Effector memory CD8-positive, alpha-beta T cell (primary cell): ENCODE results near the gene CCDC57.
"Not testable (repeated sequence)": the region's sequence is repeated elsewhere in the genome, so short reads cannot be mapped to it uniquely, and the experiment has no call there.

Source experiments
- ATAC-seq: fragments of 150-1000 bp; cut with Tn5 transposase; replicated peaks from 2 replicates; pipeline ENCODE4 v1.10.0; 2021; ENCODE audit warnings: mild to moderate bottlenecking, moderate library complexity
- DNase-seq, 3 experiments: peaks; one replicate each; pipeline ENCODE4 v3.0.0; 2021
- H3K27ac Mint-ChIP-seq, 2 donors: one replicate each; pipeline ENCODE4 v1.8.0; 2022; ENCODE audit warnings: mild to moderate bottlenecking in 2 of 2, mixed read lengths in 2 of 2, moderate library complexity in 2 of 2
- H3K27me3 Mint-ChIP-seq, 2 donors: one replicate each; pipeline ENCODE4 v1.8.0; 2022; ENCODE audit warnings: mixed read lengths in 2 of 2
- H3K36me3 Mint-ChIP-seq: one replicate; pipeline ENCODE4 v1.8.0; 2022; ENCODE audit warnings: mild to moderate bottlenecking, moderate library complexity, mixed read lengths; ENCODE audit not compliant: insufficient read depth
- H3K4me1 Mint-ChIP-seq, 2 donors: one replicate each; pipeline ENCODE4 v1.8.0; 2022; ENCODE audit warnings: low read depth in 2 of 2, mixed read lengths in 2 of 2
- H3K4me3 Mint-ChIP-seq, 2 donors: one replicate each; pipeline ENCODE4 v1.8.0; 2022; ENCODE audit warnings: mild to moderate bottlenecking in 2 of 2, mixed read lengths in 2 of 2, moderate library complexity in 2 of 2
- H3K9me3 Mint-ChIP-seq, 2 donors: one replicate each; pipeline ENCODE4 v1.8.0; 2022; ENCODE audit warnings: mixed read lengths in 2 of 2

The CCDC57 gene

DNA sequence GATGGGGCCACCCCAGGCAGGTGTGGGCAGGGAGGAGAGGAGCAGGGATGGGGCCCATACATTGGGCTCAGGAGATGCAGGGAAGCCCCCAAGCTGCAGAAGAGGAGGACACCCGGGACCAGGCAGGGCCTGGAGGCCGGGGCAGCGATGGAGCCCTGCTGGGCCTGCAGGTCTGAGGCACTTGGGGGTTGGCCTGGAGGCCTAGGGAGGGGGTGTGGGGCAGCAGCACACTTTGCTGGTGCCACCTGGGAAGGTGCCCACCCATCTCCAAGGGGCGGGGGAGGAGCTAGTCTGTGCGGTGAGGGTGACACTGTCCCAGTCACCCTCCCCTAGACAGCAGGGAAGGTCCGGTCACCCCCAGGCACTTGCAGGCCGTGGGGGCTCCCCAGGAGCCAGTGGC lies 6.4 kb upstream of the CCDC57 start:
- DNase-seq = no peak
- Mint-ChIP-seq H3K36me3 (peaks cover 22% of the 10 kb centered on the region), H3K4me3 (no peak overlapping the region), H3K9me3 (no peaks in the 10 kb centered on the region), H3K4me1 (peaks cover 19 to 27% of the 10 kb centered on the region in 2 donors), H3K27me3 (no peaks in the 10 kb centered on the region), H3K27ac (peak overlapping the region in 1 of 2 donors; percentile 56)
- ATAC-seq = no peak

DNA sequence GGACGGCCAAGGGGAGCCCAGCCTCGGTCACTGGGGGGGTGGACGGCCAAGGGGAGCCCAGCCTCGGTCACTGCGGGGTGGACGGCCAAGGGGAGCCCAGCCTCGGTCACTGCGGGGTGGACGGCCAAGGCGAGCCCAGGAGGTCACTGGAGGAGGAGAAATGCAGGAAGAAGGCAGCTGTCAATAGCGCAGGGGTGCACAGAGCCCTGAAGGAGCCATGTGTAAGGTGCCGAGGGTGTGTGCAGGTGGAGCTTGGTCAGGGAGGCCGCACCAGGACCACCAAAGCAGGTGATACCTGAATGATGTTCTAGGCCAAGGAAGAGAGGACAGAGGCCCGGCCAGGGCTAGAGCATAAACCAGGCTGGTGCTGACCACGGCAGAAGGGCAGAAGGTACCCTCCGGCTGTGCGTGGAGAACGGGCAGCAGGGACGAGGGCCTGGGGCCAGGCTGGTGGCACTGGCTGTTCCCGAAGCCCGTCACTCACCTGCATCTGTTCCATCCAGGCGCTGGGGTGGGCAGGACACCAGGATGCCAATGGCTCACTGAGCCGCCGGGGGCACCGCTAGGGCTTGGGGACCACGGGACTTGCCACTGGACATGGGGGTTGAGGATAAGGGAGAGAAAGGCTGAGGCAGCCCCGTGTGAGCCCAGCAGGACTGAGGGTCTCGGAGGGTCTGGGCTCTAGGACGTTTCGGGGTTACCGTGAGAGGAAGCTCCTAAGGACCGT lies 5.9 kb upstream of the CCDC57 start:
- no peaks in the 10 kb centered on the region for H3K9me3 Mint-ChIP-seq
- peaks cover 23 to 31% of the 10 kb centered on the region in 2 donors for H3K4me1 Mint-ChIP-seq

DNA sequence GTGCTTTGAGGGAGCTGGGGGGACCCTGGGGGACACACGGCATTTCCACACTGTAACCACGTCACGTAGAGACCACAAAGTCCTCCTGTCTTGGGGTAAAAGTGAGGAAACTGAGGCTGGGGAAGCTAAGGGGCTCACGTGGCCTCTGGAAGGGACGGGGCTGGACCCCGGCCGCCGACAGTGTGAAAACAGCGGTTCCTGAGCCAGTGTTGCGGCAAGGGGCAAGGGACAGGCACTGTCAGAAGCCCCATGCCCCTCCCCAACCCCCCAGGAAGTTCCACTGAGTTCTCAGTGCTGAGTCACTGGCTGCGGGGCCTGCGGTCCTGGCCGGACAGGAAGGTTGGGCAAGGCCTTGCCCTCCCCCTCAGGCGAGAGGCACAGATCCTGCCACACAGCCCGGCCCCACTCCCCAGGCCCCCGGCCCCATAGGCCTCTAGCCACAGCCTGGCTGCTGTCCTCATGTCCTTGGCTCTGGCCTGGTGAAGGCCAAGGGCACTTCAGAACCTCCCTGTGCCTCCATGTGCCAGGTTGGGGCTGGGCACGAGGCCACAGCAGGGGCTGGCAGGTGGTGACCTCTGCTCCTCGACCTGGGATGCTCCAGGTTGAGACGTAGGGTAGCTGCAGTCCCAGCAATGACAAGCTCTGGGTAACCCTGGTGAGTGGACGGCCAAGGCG lies 5.0 kb upstream of the CCDC57 start:
- Mint-ChIP-seq H3K27ac (peak overlapping the region in 1 of 2 donors; percentile 95), H3K9me3 (no peaks in the 10 kb centered on the region), H3K4me1 (peaks cover 25 to 33% of the 10 kb centered on the region in 2 donors), H3K4me3 (no peak overlapping the region), H3K27me3 (no peaks in the 10 kb centered on the region), H3K36me3 (peaks cover 28% of the 10 kb centered on the region)
- no peak for ATAC-seq
- no peak for DNase-seq

More for the DNA sequence above, 5.9 kb upstream of the CCDC57 start:
- H3K4me3 Mint-ChIP-seq = no peak overlapping the region
- peaks cover 24% of the 10 kb centered on the region for H3K36me3 Mint-ChIP-seq
- peak overlapping the region; percentile 53 to 56 for H3K27ac Mint-ChIP-seq
- DNase-seq (no peak), ATAC-seq (no peak)
- no peaks in the 10 kb centered on the region for H3K27me3 Mint-ChIP-seq

DNA sequence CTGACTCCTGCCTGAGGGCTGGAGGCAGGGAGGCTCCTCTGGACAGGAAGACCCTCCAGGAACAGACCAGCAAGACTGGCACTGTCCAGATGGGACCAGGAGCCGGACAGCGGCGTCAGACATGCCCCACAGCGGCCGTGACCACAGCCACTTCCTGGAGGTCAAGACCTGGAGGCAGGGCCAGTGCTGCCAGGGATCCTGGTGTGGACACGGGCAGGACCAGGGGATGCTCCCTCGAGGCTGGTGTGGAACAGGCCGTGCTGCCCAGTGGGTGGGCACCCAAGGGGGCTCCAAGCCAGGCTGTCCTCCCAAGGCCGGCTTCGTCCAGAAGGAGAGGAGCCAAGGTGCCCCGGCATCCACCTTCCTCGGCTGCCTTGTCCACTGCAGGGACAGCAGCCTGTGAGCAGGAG lies 4.5 kb upstream of the CCDC57 start:
- Mint-ChIP-seq H3K4me1 (peaks cover 25 to 33% of the 10 kb centered on the region in 2 donors), H3K36me3 (peaks cover 28% of the 10 kb centered on the region), H3K27ac (peak overlapping the region; percentile 87 to 95), H3K9me3 (no peaks in the 10 kb centered on the region), H3K4me3 (peak overlapping the region; percentile 58 to 77), H3K27me3 (no peaks in the 10 kb centered on the region)
- no peak for ATAC-seq
- DNase-seq = no peak

DNA sequence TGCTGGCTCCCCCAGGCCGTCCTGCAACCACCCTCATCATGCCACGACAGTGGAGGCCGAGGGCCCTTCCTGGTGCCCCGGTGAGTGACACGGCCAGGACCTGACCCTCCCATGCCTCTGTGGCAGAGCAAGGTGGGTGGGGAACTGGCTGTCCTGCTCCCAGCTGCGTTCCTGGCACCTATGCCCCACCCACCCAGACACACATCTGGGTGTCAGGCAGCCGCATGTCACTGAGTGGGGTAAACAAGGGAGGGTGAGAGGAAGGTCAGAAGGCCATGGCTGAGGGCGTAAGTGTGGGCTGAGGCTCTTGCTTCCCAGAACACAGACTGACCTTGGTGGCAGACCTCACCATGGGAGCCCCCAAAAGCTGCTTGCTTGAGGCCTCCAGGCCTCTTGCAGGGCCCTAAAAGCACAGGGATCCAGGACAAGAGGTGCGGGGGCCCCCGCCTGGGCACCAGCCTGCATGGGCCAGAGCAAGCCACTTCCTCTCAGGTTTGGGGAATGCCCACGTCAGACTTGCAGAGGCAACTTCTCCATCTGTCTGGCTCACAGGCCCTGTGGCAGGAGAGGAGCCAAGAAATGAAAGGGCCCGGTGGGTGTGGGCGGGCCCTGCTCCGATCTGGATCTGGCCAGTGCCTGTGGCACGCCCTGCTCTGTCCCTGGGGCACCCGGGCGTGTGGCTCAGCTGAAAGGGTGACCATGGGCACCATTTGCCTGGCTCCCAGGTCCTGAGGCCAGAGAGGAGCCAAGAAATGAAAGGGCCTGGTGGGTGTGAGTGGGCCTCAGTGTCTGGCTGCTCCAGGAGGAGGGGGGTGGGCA lies 3.9 kb upstream of the CCDC57 start:
- Mint-ChIP-seq H3K27ac (peak overlapping the region; percentile 87 to 95), H3K4me1 (peaks cover 29 to 33% of the 10 kb centered on the region in 2 donors), H3K9me3 (no peaks in the 10 kb centered on the region), H3K27me3 (no peaks in the 10 kb centered on the region), H3K4me3 (peak overlapping the region; percentile 58 to 77), H3K36me3 (peaks cover 28% of the 10 kb centered on the region)
- peak; percentile 70 for ATAC-seq
- peak; percentile 48 to 63 (median 61) for DNase-seq

DNA sequence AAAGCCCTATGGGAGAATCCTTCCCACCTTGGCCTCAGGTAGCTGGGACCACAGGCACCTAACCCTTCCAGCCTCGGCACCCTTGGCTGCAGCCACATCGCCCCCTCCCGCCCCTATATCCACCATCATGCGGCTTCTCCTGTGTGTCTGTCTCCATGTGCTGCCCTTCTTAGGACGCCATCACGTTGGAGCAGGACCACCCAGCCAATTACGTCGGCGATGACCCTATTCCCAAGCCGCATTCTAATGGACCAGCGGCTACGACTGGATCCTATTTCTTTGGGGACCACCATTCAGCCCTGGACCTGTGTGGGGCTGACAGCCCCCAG lies 3.3 kb upstream of the CCDC57 start:
- ATAC-seq = no peak
- Mint-ChIP-seq H3K27me3 (no peaks in the 10 kb centered on the region), H3K9me3 (no peaks in the 10 kb centered on the region), H3K36me3 (peaks cover 28% of the 10 kb centered on the region), H3K4me1 (peaks cover 30 to 31% of the 10 kb centered on the region in 2 donors), H3K27ac (peak overlapping the region; percentile 87 to 95), H3K4me3 (peak overlapping the region; percentile 58 to 77)
- DNase-seq = no peak

DNA sequence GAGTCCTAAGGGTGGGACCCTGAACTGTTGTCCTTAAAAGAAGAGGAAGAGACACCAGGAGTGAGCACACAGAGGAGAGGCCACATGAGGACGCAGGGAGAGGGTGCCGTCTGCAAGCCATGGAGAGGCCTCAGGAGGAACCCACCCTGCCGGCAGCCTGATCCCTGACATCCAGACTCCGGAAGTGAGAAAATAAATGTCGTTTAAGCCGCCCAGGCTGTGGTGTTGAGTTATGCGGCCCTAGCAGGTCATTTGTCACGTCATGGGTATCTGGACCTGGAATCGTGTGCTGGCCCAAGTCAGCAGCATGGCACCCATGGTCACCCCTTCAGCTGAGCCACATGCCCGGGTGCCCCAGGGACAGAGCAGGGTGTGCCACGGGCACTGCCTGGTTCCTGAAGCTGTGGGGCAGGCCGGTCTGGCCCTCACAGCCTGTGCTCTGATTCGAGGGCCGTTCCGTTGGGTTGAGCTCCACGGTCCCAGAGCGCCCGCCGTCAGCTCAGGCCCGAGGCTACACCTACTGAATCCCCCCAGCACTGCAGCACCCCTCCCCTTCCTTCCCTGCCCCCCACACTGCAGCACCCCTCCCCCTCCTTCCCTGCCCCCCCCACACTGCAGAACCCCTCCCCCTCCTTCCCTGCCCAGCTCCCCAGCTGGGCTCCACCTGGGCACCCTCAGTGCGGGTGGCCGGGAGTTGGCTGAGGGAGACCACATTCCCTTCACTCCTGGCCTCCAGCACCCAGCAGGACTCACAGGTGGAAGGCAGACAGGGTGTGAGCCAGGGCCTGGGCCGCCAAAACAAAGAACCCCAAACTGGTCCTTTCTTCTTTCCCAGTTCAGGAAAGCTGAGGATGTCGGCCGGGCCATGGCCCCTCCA lies 2.7 kb upstream of the CCDC57 start:
- H3K27me3 Mint-ChIP-seq = no peaks in the 10 kb centered on the region
- H3K27ac Mint-ChIP-seq = peak overlapping the region; percentile 87 to 95
- H3K4me1 Mint-ChIP-seq = peaks cover 30 to 31% of the 10 kb centered on the region in 2 donors
- peaks cover 28% of the 10 kb centered on the region for H3K36me3 Mint-ChIP-seq
- H3K9me3 Mint-ChIP-seq = no peaks in the 10 kb centered on the region
- ATAC-seq (no peak), DNase-seq (no peak)
- peak overlapping the region; percentile 58 to 77 for H3K4me3 Mint-ChIP-seq

DNA sequence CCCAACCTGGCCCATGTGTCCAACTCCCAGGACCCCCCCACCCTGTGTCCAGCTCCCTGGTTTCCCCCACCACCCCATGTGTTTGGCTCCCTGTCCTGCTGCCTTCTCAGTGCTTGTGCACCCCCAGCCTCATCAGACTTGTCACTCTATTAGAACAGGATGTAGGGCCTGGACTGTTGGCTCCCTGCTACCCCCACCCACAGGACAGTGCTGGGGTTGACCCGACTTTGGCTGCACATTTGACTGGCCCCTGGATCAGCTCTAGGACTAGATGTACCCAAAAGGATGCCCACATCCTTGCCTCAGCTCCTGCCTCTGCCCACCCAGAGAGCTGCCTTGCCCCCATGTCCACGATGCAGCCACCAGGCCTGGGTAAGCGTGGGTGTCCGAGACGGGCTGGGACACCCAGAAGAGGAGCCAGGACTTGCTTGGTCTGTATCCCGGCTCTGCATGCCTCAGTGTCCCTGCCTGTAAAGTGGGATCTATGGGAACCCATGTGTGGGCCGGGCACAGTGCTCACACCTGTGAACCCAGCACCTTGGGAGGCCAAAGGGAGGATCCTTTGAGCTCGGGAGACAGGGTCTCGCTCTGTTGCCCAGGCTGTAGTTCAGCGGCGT lies 1.5 kb upstream of the CCDC57 start:
- Mint-ChIP-seq H3K36me3 (peaks cover 28% of the 10 kb centered on the region), H3K9me3 (no peaks in the 10 kb centered on the region), H3K27ac (peak overlapping the region; percentile 86 to 95), H3K4me3 (peak overlapping the region; percentile 77 to 82), H3K4me1 (peaks cover 30 to 34% of the 10 kb centered on the region in 2 donors), H3K27me3 (no peaks in the 10 kb centered on the region)
- ATAC-seq (no peak), DNase-seq (no peak)

DNA sequence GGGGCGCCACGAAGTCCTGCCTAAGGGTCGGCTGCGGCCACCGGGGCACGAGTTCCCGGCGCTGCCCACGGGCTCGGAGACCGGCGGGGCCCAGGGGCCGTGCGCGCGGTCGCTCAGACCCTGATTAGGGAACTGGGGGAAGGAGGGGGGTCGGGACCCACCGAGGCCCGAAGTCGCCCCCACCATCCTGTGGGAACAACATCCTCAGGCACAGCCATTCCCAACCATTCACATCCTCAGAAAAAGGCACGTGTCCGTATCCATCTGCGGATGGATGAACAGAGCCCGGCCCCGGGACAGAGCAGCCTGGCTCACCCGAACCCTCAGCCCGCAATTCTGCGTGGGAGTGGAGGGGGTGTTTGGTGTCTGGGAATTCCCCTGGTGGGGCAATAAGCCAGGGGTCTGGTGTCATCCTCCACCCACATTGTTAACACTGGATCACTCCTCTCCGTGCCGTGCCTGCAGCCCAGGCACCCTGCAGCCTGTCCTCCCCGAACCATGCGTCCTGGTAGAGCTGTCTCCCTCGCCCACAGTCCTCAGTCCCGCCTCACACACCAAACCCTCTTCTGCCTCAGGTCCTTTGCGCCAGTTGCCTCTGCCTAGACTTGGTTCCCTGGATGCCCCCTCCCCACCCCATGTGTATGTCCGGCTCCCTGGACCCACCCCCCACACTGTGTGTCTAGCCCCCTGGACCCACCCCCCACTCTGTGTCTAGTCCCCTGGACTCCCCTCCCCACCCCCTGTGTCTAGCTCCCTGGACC lies 789 bp upstream of the CCDC57 start:
- DNase-seq (peak; percentile 57 to 69 (median 68)), ATAC-seq (peak; percentile 54)
- Mint-ChIP-seq H3K27me3 (no peaks in the 10 kb centered on the region), H3K36me3 (peaks cover 28% of the 10 kb centered on the region), H3K27ac (peak overlapping the region; percentile 86 to 95), H3K4me3 (peak overlapping the region; percentile 77 to 82), H3K4me1 (peaks cover 31 to 36% of the 10 kb centered on the region in 2 donors), H3K9me3 (no peaks in the 10 kb centered on the region)

DNA sequence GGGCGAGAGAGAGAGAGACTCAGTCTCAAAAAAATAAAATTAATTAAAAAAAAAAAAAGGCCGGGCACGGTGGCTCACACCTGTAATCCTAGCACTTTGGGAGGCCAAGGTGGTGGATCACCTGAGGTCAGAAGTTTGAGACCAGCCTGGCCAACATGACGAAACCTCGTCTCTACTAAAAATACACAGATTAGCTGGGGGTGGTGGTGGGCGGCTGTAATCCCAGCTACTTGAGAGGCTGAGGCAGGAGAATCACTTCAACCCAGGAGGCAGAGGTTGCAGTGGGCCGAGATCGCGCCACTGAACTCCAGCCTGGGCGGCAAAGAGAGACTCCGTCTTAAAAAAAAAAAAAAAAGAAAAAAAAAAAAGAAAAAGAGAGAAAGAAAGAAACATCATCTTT lies 2.0 kb downstream of the CCDC57 start:
- Mint-ChIP-seq H3K36me3 (peaks cover 16% of the 10 kb centered on the region), H3K4me1 (peaks cover 25 to 35% of the 10 kb centered on the region in 2 donors), H3K4me3 (peak overlapping the region in 1 of 2 donors; percentile 14)
- not testable (repeated sequence) for ATAC-seq, H3K27me3 Mint-ChIP-seq, H3K9me3 Mint-ChIP-seq, DNase-seq, H3K27ac Mint-ChIP-seq

DNA sequence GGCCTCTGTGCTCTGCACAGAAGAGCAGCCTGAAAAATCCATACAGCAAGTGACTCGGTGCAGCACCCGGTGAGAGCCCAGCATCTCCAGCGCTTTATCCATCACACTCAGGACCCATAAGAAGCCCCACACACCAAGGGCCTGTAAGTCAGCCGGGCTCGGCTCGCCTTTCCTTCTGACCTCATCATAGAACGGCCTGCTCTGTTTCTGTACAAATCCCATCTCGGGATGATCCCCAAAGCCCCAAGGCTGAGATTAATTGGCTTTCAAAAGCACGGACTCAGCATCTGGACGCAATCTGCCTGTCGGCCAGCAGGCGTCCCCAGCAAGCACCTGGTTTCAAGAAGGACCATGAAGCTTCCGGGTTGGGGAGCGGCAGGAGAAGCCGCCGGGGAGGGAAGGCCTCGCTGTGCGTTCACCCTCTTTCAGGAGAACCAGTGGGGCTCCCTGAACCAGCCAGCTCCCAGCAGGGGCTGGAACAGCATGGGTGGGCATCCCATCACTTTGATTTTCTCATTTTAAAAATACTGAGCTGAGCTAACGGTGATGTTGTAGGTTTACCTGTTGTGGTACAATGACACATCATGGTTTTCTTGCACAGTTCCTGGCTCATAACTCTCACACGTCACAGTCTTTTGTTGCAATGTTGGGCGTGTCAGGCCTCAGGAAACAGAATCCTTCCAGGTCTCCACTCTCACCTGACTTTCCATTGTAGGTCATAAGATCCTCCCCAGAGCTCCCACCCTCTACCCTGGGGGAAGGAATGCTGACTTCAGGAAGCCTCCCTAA lies 6.7 kb downstream of the CCDC57 start:
- Mint-ChIP-seq H3K36me3 (peaks cover 6% of the 10 kb centered on the region), H3K4me1 (peaks cover 24 to 25% of the 10 kb centered on the region in 2 donors)

More for the DNA sequence above, 6.7 kb downstream of the CCDC57 start:
- Mint-ChIP-seq H3K27me3 (no peaks in the 10 kb centered on the region), H3K27ac (peak overlapping the region; percentile 93), H3K9me3 (no peaks in the 10 kb centered on the region), H3K4me3 (peak overlapping the region; percentile 60 to 68)
- DNase-seq (peak; percentile 70 to 80 (median 73)), ATAC-seq (peak; percentile 92)
